GM18870 (cell line): ENCODE measurements around the gene CUEDC1.
"Not testable (repeated sequence)": the region's sequence is repeated elsewhere in the genome, so short reads cannot be mapped to it uniquely, and the experiment has no call there.

ENCODE experiments used
- ATAC-seq: cut with Tn5 transposase; IDR thresholded peaks from one replicate; pipeline ENCODE4 v1.9.1; 2021; ENCODE audit warnings: moderate library complexity; ENCODE audit not compliant: unreplicated experiment

The CUEDC1 gene

GRCh38 chr17:57846056-57846945 lies 108.9 kb downstream of the CUEDC1 start:
- ATAC-seq: not testable (repeated sequence)

GRCh38 chr17:57842280-57842679 lies 112.9 kb downstream of the CUEDC1 start:
- ATAC-seq: no peak

- no peak for ATAC-seq
These were observed 115.7 kb downstream of the CUEDC1 start for GRCh38 chr17:57839571-57839923.

GRCh38 chr17:57838857-57839570 lies 116.2 kb downstream of the CUEDC1 start:
- no peak for ATAC-seq

- ATAC-seq: no peak
These were observed 116.8 kb downstream of the CUEDC1 start for GRCh38 chr17:57838453-57838852.

- no peak for ATAC-seq
These were observed 119.8 kb downstream of the CUEDC1 start for GRCh38 chr17:57835333-57835900.

- ATAC-seq: no peak
These were observed 121.0 kb downstream of the CUEDC1 start for GRCh38 chr17:57834146-57834741.

GRCh38 chr17:57833179-57833939 lies 121.9 kb downstream of the CUEDC1 start:
- ATAC-seq: no peak

GRCh38 chr17:57832314-57833178 lies 122.7 kb downstream of the CUEDC1 start:
- no peak for ATAC-seq

GRCh38 chr17:57830880-57831279 lies 124.3 kb downstream of the CUEDC1 start:
- ATAC-seq: no peak

- ATAC-seq: no peak
These were observed 131.5 kb downstream of the CUEDC1 start for GRCh38 chr17:57823469-57824401.

- no peak for ATAC-seq
These were observed 135.3 kb downstream of the CUEDC1 start for GRCh38 chr17:57819867-57820266.

GRCh38 chr17:57819285-57819684 lies 135.9 kb downstream of the CUEDC1 start:
- no peak for ATAC-seq

GRCh38 chr17:57818066-57818465 lies 137.1 kb downstream of the CUEDC1 start:
- no peak for ATAC-seq

- no peak for ATAC-seq
These were observed 137.9 kb downstream of the CUEDC1 start for GRCh38 chr17:57817299-57817698.

GRCh38 chr17:57814421-57814820 lies 140.8 kb downstream of the CUEDC1 start:
- ATAC-seq: no peak

GRCh38 chr17:57811638-57812280 lies 143.5 kb downstream of the CUEDC1 start:
- no peak for ATAC-seq
